IPS-15b (cell line): ENCODE data around the gene KDM1A.

Experiments used
- H3K27me3 ChIP-seq: one replicate; pipeline ENCODE4 v1.6.1; 2013; ENCODE audit warnings: low read length; ENCODE audit not compliant: control insufficient read depth, insufficient read depth
- H3K36me3 ChIP-seq: one replicate; pipeline ENCODE4 v1.6.1; 2013; ENCODE audit warnings: low read length; ENCODE audit not compliant: control insufficient read depth, insufficient read depth
- H3K4me1 ChIP-seq: one replicate; pipeline ENCODE4 v1.6.1; 2013; ENCODE audit warnings: mild to moderate bottlenecking, low read length; ENCODE audit not compliant: control insufficient read depth, insufficient read depth
- H3K4me3 ChIP-seq: one replicate; pipeline ENCODE4 v1.5.1; 2013; ENCODE audit warnings: low read depth, low read length
- H3K9ac ChIP-seq: one replicate; pipeline ENCODE4 v1.6.1; 2013; ENCODE audit warnings: low read depth, mild to moderate bottlenecking, low read length
- H3K9me3 ChIP-seq: one replicate; pipeline ENCODE4 v1.6.1; 2013; ENCODE audit warnings: mild to moderate bottlenecking, low read length; ENCODE audit not compliant: control insufficient read depth, insufficient read depth

Gene KDM1A

DNA sequence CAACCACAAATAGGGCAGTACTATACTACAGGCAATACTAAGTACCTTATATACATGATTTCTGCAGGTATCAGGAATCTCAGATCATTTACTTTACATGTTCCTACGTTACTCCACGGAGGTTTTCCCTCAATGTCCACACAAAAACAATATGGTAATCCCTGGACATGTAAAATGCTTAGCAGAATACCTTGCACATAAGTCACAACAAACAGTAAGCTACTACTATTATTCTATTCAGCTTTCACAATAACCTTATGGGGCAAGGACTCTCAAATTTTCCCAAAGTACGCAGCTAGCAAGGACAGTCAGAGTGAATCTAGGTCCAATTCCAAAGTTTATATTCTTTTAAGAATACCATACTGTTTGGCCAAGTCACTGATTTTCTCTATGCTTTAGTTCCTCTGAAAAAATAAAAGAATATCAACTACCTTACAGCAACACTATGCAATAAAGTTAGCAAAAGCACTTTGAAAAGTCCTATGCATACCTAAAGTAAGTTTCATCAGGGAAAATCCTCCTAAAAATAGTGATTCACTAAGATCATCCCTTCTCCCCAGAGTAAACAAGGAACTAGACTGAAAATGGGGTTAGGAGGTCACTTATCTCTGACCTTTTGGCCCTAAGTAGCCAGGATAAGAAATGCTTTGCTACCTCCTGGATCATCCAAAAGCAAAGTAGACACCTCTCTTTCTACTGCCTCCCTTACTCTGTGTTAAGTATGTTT is 82.0 kb downstream of the KDM1A start:
- Histone ChIP-seq H3K9ac (no peak overlapping the region), H3K4me3 (no peak overlapping the region), H3K4me1 (peaks cover 19% of the 10 kb centered on the region), H3K9me3 (no peaks in the 10 kb centered on the region), H3K27me3 (no peaks in the 10 kb centered on the region), H3K36me3 (peaks cover 5% of the 10 kb centered on the region)

DNA sequence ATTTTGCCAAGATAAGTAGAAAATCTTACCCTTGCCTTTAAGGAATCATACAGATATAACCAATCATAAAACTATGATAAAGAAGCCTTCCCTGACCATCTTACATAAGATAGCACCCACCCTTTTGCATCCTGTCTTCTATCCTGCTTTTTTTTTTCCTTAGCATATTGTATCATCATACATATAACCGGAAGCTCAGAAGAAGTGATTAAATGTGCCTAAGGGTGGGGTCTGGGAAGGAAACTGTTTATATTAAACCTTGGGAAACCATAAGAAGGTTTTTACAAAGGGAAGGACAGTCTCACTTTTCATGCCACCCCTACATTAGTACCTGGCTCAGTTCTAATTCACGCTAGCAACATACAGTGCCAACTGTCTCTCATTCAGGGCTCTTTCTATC is 82.6 kb downstream of the KDM1A start:
- no peak overlapping the region for H3K9ac ChIP-seq
- H3K9me3 ChIP-seq = no peaks in the 10 kb centered on the region
- peaks cover 19% of the 10 kb centered on the region for H3K4me1 ChIP-seq
- no peak overlapping the region for H3K4me3 ChIP-seq
- peaks cover 5% of the 10 kb centered on the region for H3K36me3 ChIP-seq
- no peaks in the 10 kb centered on the region for H3K27me3 ChIP-seq

DNA sequence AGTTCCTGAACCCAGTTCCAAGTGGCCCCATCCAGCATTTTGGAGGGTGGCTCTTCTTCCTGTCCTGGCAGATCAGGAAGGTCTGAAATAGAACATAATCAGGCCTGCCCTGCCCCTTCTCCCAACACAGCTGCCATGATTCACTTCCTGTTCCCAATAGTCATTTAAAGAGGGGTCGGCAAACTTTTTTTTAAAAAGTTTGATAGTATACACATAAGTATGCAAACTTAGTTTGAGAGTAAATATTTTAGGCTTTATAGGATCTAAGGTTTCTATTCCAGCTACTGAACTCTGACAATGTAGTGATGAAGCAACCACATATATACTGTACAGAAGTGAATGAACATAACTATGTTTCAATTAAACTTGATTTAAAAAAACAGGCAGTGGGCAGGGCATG is 83.0 kb downstream of the KDM1A start:
- Histone ChIP-seq H3K4me1 (peaks cover 19% of the 10 kb centered on the region), H3K27me3 (no peaks in the 10 kb centered on the region), H3K9me3 (no peaks in the 10 kb centered on the region), H3K9ac (no peak overlapping the region), H3K36me3 (peaks cover 3% of the 10 kb centered on the region), H3K4me3 (no peak overlapping the region)

DNA sequence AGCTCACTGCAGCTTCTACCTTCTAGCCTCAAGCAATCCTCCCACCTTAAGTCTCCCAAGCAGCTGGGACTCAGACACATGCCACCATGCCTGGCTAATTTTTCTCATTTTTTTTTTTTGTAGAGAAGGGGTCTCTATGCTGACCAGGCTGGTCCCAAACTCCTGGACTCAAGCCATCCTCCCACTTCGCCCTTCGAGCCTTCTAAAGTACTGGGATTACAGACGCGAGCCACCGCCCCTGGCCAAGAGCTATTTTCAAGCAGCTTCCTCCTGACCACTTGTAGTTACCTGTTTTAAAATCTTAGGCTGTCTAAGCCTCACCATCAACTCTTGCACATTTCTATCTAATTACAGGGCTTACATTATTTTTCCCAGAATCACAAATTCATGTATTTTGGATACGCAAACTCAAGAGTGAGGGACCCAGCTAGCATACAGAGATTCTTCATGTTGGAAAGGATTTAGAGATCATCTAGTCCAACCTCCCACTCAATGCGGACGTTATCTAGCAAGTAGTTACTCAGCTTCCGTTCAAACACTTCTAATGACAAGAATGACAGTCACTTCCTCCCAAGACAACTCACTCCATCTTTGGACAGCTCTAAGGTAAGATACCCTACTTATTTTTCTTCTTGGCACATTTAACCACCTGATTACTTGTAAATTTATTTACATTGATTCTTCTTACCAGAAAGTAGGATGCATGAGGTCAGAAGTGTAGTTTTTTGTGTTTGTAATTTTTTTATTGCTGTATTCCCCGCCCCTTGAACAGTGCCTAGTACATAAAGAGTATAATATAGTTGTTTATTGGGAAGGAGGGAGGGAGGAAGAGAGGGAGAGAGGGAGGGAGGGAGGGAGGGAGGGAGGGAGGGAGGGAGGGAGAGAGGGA is 84.0 kb downstream of the KDM1A start:
- no peak overlapping the region for H3K9ac ChIP-seq
- no peak overlapping the region for H3K4me3 ChIP-seq
- H3K36me3 ChIP-seq = peaks cover 1% of the 10 kb centered on the region
- H3K9me3 ChIP-seq = no peaks in the 10 kb centered on the region
- no peaks in the 10 kb centered on the region for H3K27me3 ChIP-seq
- H3K4me1 ChIP-seq = peaks cover 19% of the 10 kb centered on the region

DNA sequence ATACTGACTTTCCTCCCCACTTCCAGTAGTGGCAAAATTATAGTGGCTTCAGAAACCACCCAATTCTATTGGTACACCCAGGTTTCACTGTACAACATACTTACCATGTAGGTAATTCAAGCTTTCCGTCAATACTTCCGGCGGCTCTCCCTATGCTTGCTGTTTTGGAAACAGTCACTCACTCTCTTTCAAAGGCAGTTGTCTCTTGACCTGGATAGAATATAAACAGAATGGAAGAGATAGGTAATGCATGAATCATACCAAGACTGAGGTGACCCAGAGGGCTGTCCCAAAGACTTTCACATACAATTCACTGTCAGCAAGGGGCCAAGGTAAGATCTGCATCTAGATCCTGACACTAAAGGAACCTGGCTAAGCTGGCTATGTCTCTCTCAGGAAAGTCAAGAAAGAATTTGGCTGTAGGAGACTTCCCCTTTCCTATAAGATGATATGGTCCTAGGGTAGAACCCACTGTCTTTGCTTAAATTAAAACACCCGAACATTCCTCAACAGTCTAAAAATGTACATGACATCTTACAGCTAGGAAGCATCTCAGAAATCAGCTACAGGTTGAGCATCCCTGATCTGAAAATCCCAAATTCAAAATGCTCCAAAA is 89.8 kb downstream of the KDM1A start:
- no peaks in the 10 kb centered on the region for H3K9me3 ChIP-seq

DNA sequence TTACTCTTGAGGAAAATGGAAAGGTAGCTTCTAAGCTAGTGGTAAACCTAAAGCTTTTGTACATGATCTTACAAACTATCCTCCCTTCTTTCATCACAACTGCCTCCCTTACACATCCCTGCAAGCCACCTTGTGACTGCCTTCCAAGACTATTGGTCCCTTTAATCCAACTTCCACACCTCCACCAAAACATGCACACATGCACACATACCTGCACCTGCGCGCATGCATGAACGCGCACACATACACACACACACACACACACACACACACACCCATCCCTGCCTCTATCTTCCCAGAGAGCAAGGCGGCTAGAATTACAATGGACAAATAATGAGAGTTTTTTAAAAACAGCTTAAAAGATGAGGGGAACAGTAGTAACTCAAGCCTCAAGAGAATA is 91.1 kb downstream of the KDM1A start:
- Histone ChIP-seq H3K9me3 (no peaks in the 10 kb centered on the region), H3K9ac (no peak overlapping the region), H3K4me3 (no peak overlapping the region)

More for the DNA sequence above, 89.8 kb downstream of the KDM1A start:
- peaks cover 4% of the 10 kb centered on the region for H3K36me3 ChIP-seq
- H3K27me3 ChIP-seq = no peaks in the 10 kb centered on the region
- no peak overlapping the region for H3K9ac ChIP-seq
- no peak overlapping the region for H3K4me3 ChIP-seq
- H3K4me1 ChIP-seq = peaks cover 6% of the 10 kb centered on the region

DNA sequence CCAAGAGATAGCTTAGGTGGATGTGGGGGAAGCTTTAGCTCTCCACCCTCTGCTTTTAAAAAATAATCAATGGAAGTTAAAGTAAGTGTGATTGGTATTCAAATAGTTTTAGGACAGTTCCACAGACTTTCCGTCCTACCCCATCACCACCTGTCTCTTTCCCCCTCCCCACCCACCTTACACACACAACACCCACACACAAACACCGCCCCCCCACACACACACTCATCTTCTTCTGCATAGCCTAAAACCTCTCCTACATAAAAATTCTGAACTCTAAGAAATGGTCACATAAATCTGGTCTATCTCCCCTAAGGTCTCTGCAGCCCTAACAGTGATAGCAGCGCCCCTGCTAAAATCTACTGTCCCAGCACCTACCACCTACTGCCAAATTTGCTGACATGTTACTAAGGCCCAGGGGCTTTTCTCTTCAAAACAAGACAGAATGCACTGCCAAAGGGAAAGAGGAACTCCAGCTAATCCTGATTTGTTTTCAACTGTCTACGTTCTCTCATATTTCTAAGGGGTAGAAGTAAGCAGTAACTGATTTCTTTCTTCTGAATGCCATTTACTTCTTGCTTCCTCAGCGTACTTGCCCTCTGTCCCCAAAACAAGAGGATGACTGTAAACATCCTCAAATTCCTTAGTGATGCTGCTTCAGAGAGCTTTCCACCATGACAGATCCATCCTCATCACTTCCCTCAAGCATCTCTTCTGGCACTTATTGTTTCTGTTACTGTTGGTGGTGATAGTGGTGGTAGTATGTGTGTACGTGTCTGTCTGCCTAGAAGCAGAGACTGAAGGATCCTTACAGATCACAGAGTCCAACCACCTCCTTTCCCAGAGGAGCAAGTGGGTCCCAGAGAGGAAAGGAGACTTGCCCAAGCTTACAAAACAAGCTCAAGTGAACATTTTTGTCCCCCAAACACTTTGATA is 92.6 kb downstream of the KDM1A start:
- H3K36me3 ChIP-seq = peaks cover 4% of the 10 kb centered on the region
- no peaks in the 10 kb centered on the region for H3K27me3 ChIP-seq
- peak overlapping the region; percentile 1 for H3K9ac ChIP-seq
- no peaks in the 10 kb centered on the region for H3K9me3 ChIP-seq
- H3K4me1 ChIP-seq = peaks cover 6% of the 10 kb centered on the region
- H3K4me3 ChIP-seq = no peak overlapping the region

More for the DNA sequence above, 91.1 kb downstream of the KDM1A start:
- H3K27me3 ChIP-seq = no peaks in the 10 kb centered on the region
- peaks cover 6% of the 10 kb centered on the region for H3K4me1 ChIP-seq
- H3K36me3 ChIP-seq = peaks cover 4% of the 10 kb centered on the region

DNA sequence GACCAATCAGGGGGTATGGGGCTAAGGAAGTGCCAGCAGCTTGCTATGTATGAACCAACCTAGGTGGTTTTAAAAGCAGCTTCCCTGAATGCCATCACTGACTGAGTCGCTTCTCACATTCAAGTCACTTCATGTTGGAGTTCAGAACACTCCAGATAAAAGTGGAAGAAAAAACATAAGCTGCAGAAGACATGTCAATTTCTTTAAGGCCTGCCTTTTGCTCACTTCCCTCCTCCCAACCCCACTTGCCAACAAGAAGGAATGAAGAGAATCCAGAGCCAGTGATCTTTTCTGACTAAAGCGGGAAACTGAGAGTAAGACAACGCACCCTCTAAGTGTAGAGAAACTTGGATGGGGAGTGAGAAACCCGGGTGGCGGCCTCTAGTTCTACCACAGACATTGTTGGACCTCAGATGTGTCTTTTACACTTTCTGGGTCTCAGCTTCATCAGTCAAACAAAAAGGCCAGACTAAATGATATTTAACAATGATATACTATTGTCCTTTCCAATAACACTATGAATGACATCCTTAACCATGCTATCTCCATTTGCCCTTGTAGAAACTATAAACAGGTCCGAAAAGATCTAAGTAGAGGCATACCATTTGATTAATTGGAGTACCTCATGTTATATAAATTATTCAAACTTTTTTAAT is 95.3 kb downstream of the KDM1A start:
- peaks cover 6% of the 10 kb centered on the region for H3K4me1 ChIP-seq
- H3K36me3 ChIP-seq = no peaks in the 10 kb centered on the region
- H3K27me3 ChIP-seq = no peaks in the 10 kb centered on the region
- no peak overlapping the region for H3K9ac ChIP-seq
- no peaks in the 10 kb centered on the region for H3K9me3 ChIP-seq
- H3K4me3 ChIP-seq = no peak overlapping the region

DNA sequence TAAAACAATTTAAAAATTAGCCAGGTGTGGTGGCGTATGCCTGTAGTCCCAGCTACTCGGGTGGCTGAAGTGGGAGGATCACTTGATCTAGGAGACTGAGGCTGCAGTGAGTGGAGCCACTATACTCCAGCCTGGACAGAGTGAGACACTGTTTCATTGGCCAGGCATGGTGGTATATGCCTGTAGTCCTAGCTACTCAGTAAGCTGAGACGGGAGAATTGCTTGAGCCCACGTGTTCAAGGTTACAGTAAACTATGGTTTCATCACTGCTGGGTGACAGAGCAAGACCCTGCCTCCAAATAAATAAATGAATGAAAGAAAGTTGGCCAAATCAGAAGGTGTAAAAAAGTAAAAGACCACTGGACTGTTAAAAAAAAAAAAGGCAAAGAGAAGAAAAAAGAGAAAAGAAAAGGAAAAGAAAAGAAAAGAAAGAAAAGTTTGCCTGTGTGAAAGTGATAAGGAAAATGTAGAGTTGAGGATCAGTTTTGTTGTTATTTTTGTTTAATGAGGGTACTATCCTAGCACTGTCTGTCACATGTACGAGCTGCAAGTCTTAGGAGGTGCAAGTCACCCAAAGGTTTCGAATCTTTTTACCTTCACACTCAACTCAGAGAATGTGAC is 97.1 kb downstream of the KDM1A start:
- Histone ChIP-seq H3K4me3 (no peak overlapping the region), H3K9ac (no peak overlapping the region)

DNA sequence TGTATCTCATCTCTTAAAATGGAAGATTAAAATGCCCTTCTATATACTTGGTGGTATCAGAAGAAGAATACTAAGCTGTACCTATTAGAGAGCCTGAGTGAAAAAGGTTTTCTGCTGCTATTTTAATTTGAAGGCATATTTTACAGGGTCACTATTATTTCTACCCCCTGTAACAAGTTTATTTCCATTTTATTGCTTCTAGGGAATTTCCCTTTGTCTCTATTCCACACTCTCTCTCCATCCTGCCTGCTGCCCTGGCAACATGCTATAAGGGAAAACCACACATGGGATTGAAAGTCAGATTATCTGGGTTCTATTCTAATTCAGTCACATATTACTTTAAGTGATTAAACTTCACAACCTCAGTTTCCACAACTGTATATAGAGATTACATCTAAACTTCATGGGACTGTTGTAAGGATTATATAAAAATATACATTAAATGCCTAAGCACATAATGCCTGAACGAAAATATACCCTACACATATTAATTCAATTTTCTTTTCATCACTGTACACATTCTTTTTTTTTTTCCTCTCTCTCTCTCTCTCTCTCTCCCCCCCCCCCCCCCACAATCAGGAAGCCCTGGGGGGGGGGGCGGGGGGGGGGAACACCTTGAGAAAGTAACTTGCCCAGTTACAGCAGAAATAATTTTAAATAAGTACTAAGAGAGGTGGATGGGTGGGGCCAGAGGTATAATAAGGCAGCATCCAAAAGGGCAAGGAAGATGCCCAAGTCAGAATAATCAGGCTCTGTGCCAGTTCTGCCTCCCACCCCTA is 97.8 kb downstream of the KDM1A start:
- Histone ChIP-seq H3K36me3 (no peaks in the 10 kb centered on the region), H3K4me1 (peaks cover 2% of the 10 kb centered on the region), H3K9me3 (no peaks in the 10 kb centered on the region), H3K9ac (no peak overlapping the region), H3K4me3 (no peak overlapping the region), H3K27me3 (no peaks in the 10 kb centered on the region)

More for the DNA sequence above, 97.1 kb downstream of the KDM1A start:
- Histone ChIP-seq H3K4me1 (peaks cover 6% of the 10 kb centered on the region), H3K27me3 (no peaks in the 10 kb centered on the region), H3K36me3 (no peaks in the 10 kb centered on the region), H3K9me3 (no peaks in the 10 kb centered on the region)
